ENCODE data around the gene MAP3K14. TPM values are rescaled to one million over a fixed set of nuclear protein-coding genes. Genes with fewer than 3 reads are reported as not detected.
A peak's percentile ranks its signal among the peaks of the same experiment; 100 is the strongest.

MAP3K14 gene
- polyA plus RNA-seq, 1 experiment, result 4.9 TPM

GRCh38 chr17:45299361-45299760 is 17.5 kb downstream of the MAP3K14 start:
- no peak for TF ChIP-seq CTCF (IDR thresholded peaks at IDR 0.05; ENCODE audit: low read depth, low read length)
- ChIA-PET POLR2A (interaction anchor here (0.9 kb wide), 1 partner anchor 18 kb away, joined by 3 read pairs; the partner anchor contains the start of gene MAP3K14), CTCF (interaction anchor here (1.0 to 1.1 kb wide), 2 partner anchors 22 to 86 kb away, joined by 4 to 5 read pairs; no protein-coding TSS in a partner anchor)
- no peaks in the 10 kb centered on the region for H3K9me3 ChIP-seq (ENCODE audit: control insufficient read depth, insufficient read depth, low read length)
- no peak overlapping the region for H3K4me3 ChIP-seq (ENCODE audit: low read depth, low read length)
- no peak for DNase-seq (ENCODE audit: low read depth, low spot score)
- no peak overlapping the region for H3K27ac ChIP-seq (ENCODE audit: low read depth, low read length)
- H3K27me3 ChIP-seq (ENCODE audit: control insufficient read depth, insufficient read depth, low read length), result no peaks in the 10 kb centered on the region

- no peaks in the 10 kb centered on the region for H3K9me3 ChIP-seq (ENCODE audit: control insufficient read depth, insufficient read depth, low read length)
Measured at GRCh38 chr17:45298546-45299285, 18.1 kb downstream of the MAP3K14 start.

GRCh38 chr17:45296833-45297124 is 20.0 kb downstream of the MAP3K14 start:
- POLR2A ChIA-PET, result no interaction called here
- TF ChIP-seq CTCF (IDR thresholded peaks at IDR 0.05; ENCODE audit: low read depth, low read length), result no peak

More at GRCh38 chr17:45298546-45299285, 18.1 kb downstream of the MAP3K14 start:
- no peak overlapping the region for H3K27ac ChIP-seq (ENCODE audit: low read depth, low read length)
- no peaks in the 10 kb centered on the region for H3K27me3 ChIP-seq (ENCODE audit: control insufficient read depth, insufficient read depth, low read length)
- no peak for DNase-seq (ENCODE audit: low read depth, low spot score)
- ChIA-PET POLR2A (interaction anchor here (0.9 kb wide), 1 partner anchor 19 kb away, joined by 3 read pairs; the partner anchor contains the start of gene MAP3K14), CTCF (interaction anchor here (0.5 kb wide), 1 partner anchor 85 kb away, joined by 3 read pairs; no protein-coding TSS in a partner anchor)
- TF ChIP-seq CTCF (IDR thresholded peaks at IDR 0.05; ENCODE audit: low read depth, low read length), result no peak
- H3K4me3 ChIP-seq (ENCODE audit: low read depth, low read length), result no peak overlapping the region

GRCh38 chr17:45296003-45296832 is 20.6 kb downstream of the MAP3K14 start:
- no peaks in the 10 kb centered on the region for H3K9me3 ChIP-seq (ENCODE audit: control insufficient read depth, insufficient read depth, low read length)
- CTCF ChIA-PET, result interaction anchor here (1.2 to 4.6 kb wide), 2 partner anchors 60 to 89 kb away, joined by 3 to 30 read pairs; no protein-coding TSS in a partner anchor
- H3K4me3 ChIP-seq (ENCODE audit: low read depth, low read length), result no peak overlapping the region
- no peak for DNase-seq (ENCODE audit: low read depth, low spot score)
- POLR2A ChIA-PET, result interaction anchor here (0.9 kb wide), 1 partner anchor 11 kb away, joined by 3 read pairs; no protein-coding TSS in a partner anchor
- H3K27ac ChIP-seq (ENCODE audit: low read depth, low read length), result peak overlapping the region; percentile 3
- no peak for TF ChIP-seq CTCF (IDR thresholded peaks at IDR 0.05; ENCODE audit: low read depth, low read length)
- no peaks in the 10 kb centered on the region for H3K27me3 ChIP-seq (ENCODE audit: control insufficient read depth, insufficient read depth, low read length)

More at GRCh38 chr17:45296833-45297124, 20.0 kb downstream of the MAP3K14 start:
- CTCF ChIA-PET, result no interaction called here
- H3K4me3 ChIP-seq (ENCODE audit: low read depth, low read length), result no peak overlapping the region
- H3K9me3 ChIP-seq (ENCODE audit: control insufficient read depth, insufficient read depth, low read length), result no peaks in the 10 kb centered on the region
- H3K27me3 ChIP-seq (ENCODE audit: control insufficient read depth, insufficient read depth, low read length), result no peaks in the 10 kb centered on the region
- no peak for DNase-seq (ENCODE audit: low read depth, low spot score)
- H3K27ac ChIP-seq (ENCODE audit: low read depth, low read length), result no peak overlapping the region

Measured in AG04450 (cell line).